Stomach (tissue), 9 donors: ENCODE data around the gene ANKS1A. TPM values are rescaled to one million over a fixed set of nuclear protein-coding genes. Genes with fewer than 3 reads are reported as not detected.

Source experiments
- DNase-seq, 2 donors: peaks; one replicate each; pipeline versions ENCODE4 v3.0.0 to v3.0.0-alpha.2; 2013 to 2019
- H3K27ac ChIP-seq, 5 donors: fragments of 200-600 bp in 4 of 5; sonication (generic) in 4 of 5; one replicate each; pipeline ENCODE4 v1.5.1; 2013 to 2019; ENCODE audit warnings: mild to moderate bottlenecking in 1 of 5, moderate library complexity in 1 of 5
- H3K27me3 ChIP-seq, 3 donors: fragments of 200-600 bp; sonication (generic); one replicate each; pipeline ENCODE4 v1.5.1; 2017 to 2019; ENCODE audit warnings: mixed run types in 1 of 3
- H3K36me3 ChIP-seq, 4 donors: fragments of 200-600 bp; sonication (generic); 1 replicate in 3 of 4; 2 replicates in 1 of 4; pipeline ENCODE4 v1.5.1; 2016 to 2019
- H3K4me1 ChIP-seq, 4 donors: fragments of 200-600 bp; sonication (generic); one replicate each; pipeline ENCODE4 v1.5.1; 2016 to 2019
- H3K4me3 ChIP-seq, 4 donors: fragments of 200-600 bp; sonication (generic) in 3 of 4; one replicate each; pipeline ENCODE4 v1.5.1; 2016 to 2019; ENCODE audit warnings: mild to moderate bottlenecking in 1 of 4
- H3K9me3 ChIP-seq, 4 donors: fragments of 200-600 bp; sonication (generic); one replicate each; pipeline ENCODE4 v1.5.1; 2016 to 2019
- EP300 ChIP-seq: sonication (generic); formaldehyde crosslinking; IDR thresholded peaks from one replicate; pipeline ENCODE4 v1.6.1; 2017; ENCODE audit warnings: antibody characterized with exemption
- POLR2A ChIP-seq, 4 donors: fragments of 450-650 bp; IDR thresholded peaks; one replicate each; pipeline ENCODE4 v1.6.1; 2016; ENCODE audit warnings: antibody characterized with exemption in 4 of 4, control low read depth in 2 of 4, mild to moderate bottlenecking in 1 of 4, moderate library complexity in 1 of 4
- POLR2AphosphoS5 ChIP-seq, 3 donors: sonication (generic); formaldehyde crosslinking; IDR thresholded peaks; one replicate each; pipeline ENCODE4 v1.6.1; 2016; ENCODE audit warnings: antibody characterized with exemption in 3 of 3
- WGBS, 5 donors: extraction: QIAGEN DNeasy Blood & Tissue Kit in 3 of 5; methylation state at CpG; one replicate each; pipeline versions ENCODE4 v1.1.5 to v1.1.7; 2013 to 2018; 5-methylcytosine and 5-hydroxymethylcytosine counted together
- intact Hi-C: fragments of 100-400 bp; cut with DNase I; formaldehyde crosslinking; loops from one replicate; pipeline ENCODE4 v1.15.1; 2023; ENCODE audit warnings: low total_unique reads
- polyA plus RNA-seq, 3 donors: library from polyadenylated mRNA; stranded (reverse); fragments of 200-250 nt; gene quantifications; one replicate each; pipeline ENCODE4 v1.2.3, GENCODE V29; 2013
- total RNA-seq, 5 donors: library from RNA; depleted of rRNA; stranded (reverse); fragments of >200 nt; gene quantifications; one replicate each; pipeline versions ENCODE4 v1.1.0 to v1.2.3, GENCODE V29; 2014 to 2016
- TF ChIP-seq, protein P1 (sequence below), 7 experiments: fragments of 450-650 bp in 4 of 7; fragments of 200-600 bp in 3 of 7; sonication (generic) in 3 of 7; IDR thresholded peaks; one replicate each; pipeline ENCODE4 v1.5.1; 2016 to 2019; ENCODE audit warnings: antibody characterized with exemption in 7 of 7, control low read depth in 2 of 7, mild to moderate bottlenecking in 1 of 7
- donor health status: healthy with polysubstance abuse.
- donor health status: Bipolar disorder and iron deficiency.
- donor health status: healthy.

ANKS1A gene
- total and polyA plus RNA-seq, 8 donors: 6.1 to 40.6 (median 21.5) TPM

DNA sequence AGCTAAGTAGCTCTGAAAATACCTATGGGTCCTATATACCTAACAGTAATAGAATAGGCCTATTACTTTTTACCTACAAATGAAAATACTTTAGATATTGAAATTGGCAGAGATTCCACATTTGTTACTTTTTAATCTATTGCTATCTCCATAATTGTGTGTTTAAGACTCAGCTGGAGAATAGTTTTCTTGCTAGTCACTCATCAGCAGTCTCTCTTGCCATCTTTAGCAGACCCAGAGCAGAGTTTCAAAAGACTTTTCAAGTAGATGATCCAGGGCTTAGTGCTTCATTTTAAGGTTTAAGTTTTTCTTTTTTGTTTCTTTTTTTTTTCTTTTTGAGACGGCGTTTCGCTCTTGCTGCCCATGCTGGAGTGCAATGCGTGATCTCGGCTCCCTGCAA, 12.9 kb downstream of the ANKS1A start:
- Histone ChIP-seq H3K4me3 (no peak overlapping the region), H3K9me3 (no peaks in the 10 kb centered on the region), H3K36me3 (no peaks in the 10 kb centered on the region), H3K27ac (no peak overlapping the region), H3K27me3 (no peaks in the 10 kb centered on the region), H3K4me1 (peaks cover 0 to 51% (median 27%) of the 10 kb centered on the region in 4 donors)
- DNase-seq: no peak
- WGBS, 5 donors: 64 to 80% (median 76%) methylated on average over 5 of the region's 5 CpGs
- intact Hi-C loops: no loop called here
- TF ChIP-seq, protein P1, sequence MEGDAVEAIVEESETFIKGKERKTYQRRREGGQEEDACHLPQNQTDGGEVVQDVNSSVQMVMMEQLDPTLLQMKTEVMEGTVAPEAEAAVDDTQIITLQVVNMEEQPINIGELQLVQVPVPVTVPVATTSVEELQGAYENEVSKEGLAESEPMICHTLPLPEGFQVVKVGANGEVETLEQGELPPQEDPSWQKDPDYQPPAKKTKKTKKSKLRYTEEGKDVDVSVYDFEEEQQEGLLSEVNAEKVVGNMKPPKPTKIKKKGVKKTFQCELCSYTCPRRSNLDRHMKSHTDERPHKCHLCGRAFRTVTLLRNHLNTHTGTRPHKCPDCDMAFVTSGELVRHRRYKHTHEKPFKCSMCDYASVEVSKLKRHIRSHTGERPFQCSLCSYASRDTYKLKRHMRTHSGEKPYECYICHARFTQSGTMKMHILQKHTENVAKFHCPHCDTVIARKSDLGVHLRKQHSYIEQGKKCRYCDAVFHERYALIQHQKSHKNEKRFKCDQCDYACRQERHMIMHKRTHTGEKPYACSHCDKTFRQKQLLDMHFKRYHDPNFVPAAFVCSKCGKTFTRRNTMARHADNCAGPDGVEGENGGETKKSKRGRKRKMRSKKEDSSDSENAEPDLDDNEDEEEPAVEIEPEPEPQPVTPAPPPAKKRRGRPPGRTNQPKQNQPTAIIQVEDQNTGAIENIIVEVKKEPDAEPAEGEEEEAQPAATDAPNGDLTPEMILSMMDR (IDR thresholded peaks at IDR 0.05): no peak
- no peak for TF ChIP-seq POLR2AphosphoS5 (IDR thresholded peaks at IDR 0.05)
- TF ChIP-seq EP300: no peak
- no peak for TF ChIP-seq POLR2A (IDR thresholded peaks at IDR 0.05)

DNA sequence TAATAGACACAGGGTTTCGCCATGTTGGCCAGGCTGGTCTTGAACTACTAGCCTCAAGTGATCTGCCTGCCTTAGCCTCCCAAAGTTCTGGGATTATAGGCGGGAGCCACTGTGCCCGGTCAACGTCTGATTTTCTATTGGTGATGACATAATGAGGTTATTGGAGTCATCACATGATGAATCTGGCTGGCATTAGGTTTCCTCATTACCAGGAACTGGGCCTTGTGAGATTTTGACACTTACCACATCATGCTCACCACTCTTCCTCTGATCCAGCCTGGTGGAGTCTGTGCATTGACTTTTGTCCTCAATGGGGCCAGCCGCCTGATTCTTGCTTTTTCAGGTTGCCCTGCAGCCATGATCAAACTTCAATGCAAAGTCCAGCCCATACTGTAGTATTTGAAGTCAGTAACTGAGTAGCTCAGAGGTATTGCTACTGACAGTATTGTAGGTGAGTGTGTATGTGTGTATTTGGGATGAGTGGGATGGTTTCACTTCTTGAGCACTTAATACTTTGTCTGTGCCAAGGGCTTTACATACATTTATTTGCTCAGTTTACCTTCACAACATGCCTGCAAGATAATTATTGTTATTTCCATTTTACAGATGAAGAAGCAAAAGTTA, 16.0 kb downstream of the ANKS1A start:
- H3K4me3 ChIP-seq: no peak overlapping the region
- no peaks in the 10 kb centered on the region for H3K36me3 ChIP-seq
- DNase-seq: no peak
- H3K4me1 ChIP-seq: peaks cover 0 to 53% (median 31%) of the 10 kb centered on the region in 4 donors
- TF ChIP-seq EP300 (no peak), POLR2AphosphoS5 (IDR thresholded peaks at IDR 0.05) (no peak), POLR2A (IDR thresholded peaks at IDR 0.05) (no peak)
- TF ChIP-seq, protein P1 (IDR thresholded peaks at IDR 0.05): no peak
- intact Hi-C loops: no loop called here
- 82 to 96% (median 94%) methylated on average over 5 of the region's 5 CpGs for WGBS, 5 donors
- H3K27me3 ChIP-seq: no peaks in the 10 kb centered on the region
- no peak overlapping the region for H3K27ac ChIP-seq
- H3K9me3 ChIP-seq: no peaks in the 10 kb centered on the region

DNA sequence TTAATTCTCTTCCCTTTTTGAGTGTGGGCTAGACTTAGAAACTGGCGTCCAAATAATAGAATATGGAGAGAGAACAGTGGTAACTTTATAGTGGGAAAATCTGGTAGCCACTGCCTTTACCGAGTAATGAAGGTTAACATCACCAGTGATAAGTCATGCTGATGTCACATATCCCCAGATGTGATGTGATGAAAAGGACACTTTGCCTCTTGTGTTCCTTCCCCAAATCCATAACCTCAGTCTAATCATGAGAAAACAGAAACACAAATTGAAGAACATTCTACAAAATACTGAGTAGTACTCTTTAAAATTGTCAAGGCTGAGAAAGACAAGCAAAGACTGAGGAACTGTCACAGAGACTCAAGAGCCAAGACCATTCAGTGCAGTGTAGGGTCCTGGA, 17.8 kb downstream of the ANKS1A start:
- no peak overlapping the region for H3K4me3 ChIP-seq
- WGBS, 5 donors: 74 to 89% (median 81%) methylated on average over 2 of the region's 2 CpGs
- H3K27me3 ChIP-seq: no peaks in the 10 kb centered on the region
- no peaks in the 10 kb centered on the region for H3K9me3 ChIP-seq
- H3K36me3 ChIP-seq: no peaks in the 10 kb centered on the region
- no peak for DNase-seq
- no peak overlapping the region for H3K27ac ChIP-seq
- peaks cover 0 to 46% (median 23%) of the 10 kb centered on the region in 4 donors for H3K4me1 ChIP-seq
- intact Hi-C loops: no loop called here
- TF ChIP-seq EP300 (no peak), POLR2AphosphoS5 (IDR thresholded peaks at IDR 0.05) (no peak), POLR2A (IDR thresholded peaks at IDR 0.05) (no peak)
- TF ChIP-seq, protein P1 (IDR thresholded peaks at IDR 0.05): no peak

DNA sequence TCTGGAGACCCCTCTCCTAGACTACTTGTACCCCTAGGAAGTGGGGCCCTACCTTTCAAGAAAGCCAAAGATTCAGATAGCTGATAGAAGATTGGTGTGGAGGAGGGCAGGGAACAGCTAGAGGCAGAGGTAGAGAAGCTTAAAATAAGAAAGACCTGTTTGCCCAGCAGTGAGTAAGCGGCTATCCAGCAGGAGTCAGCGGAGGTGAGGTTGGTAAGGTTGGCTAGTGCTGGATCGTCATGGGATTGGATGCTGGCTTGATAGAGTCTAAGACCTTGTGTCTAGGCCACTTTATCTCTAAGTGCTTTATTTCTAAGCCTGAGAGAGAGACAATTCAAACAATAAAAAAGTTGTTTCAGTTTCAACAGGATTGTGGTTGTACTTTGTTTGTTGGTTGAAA, 19.1 kb downstream of the ANKS1A start:
- H3K36me3 ChIP-seq: no peaks in the 10 kb centered on the region
- TF ChIP-seq, protein P1 (IDR thresholded peaks at IDR 0.05): no peak
- TF ChIP-seq POLR2AphosphoS5 (IDR thresholded peaks at IDR 0.05): no peak
- TF ChIP-seq POLR2A (IDR thresholded peaks at IDR 0.05): no peak
- TF ChIP-seq EP300: no peak
- no peaks in the 10 kb centered on the region for H3K27me3 ChIP-seq
- no peaks in the 10 kb centered on the region for H3K9me3 ChIP-seq
- no peak overlapping the region for H3K27ac ChIP-seq
- WGBS, 5 donors: 42 to 81% (median 62%) methylated on average over 3 of the region's 3 CpGs
- intact Hi-C loops: no loop called here
- H3K4me1 ChIP-seq: peaks cover 0 to 52% (median 25%) of the 10 kb centered on the region in 4 donors
- peak in 1 of 2 donors; percentile 29 for DNase-seq
- no peak overlapping the region for H3K4me3 ChIP-seq
